Astrocyte (in vitro differentiated cells and primary cell): ENCODE measurements around the gene CCL15. TPM values are rescaled to one million over a fixed set of nuclear protein-coding genes. Genes with fewer than 3 reads are reported as not detected.

Source experiments
- DNase-seq: peaks from one replicate; pipeline ENCODE4 v3.0.0-alpha.2; 2010; ENCODE audit warnings: low read depth
- FAIRE-seq: peaks from 2 replicates; lab custom pipeline; 2011; peaks lifted over from hg19 to GRCh38; lab: Jason Lieb, UNC
- H2AFZ ChIP-seq: 2 replicates; pipeline ENCODE4 v1.6.0; 2012; ENCODE audit warnings: low read depth, low read length, inconsistent platforms
- H3K27ac ChIP-seq: 2 replicates; pipeline ENCODE4 v1.5.1; 2011; ENCODE audit warnings: low read depth, low read length, inconsistent platforms
- H3K27me3 ChIP-seq: 2 replicates; pipeline ENCODE4 v1.6.0; 2011; ENCODE audit warnings: low read length, inconsistent platforms; ENCODE audit not compliant: insufficient read depth
- H3K36me3 ChIP-seq: 2 replicates; pipeline ENCODE4 v1.5.1; 2011; ENCODE audit warnings: low read length, inconsistent platforms; ENCODE audit not compliant: insufficient read depth
- H3K4me1 ChIP-seq: 2 replicates; pipeline ENCODE4 v1.5.1; 2011; ENCODE audit warnings: low read length, inconsistent platforms; ENCODE audit not compliant: insufficient read depth
- H3K4me2 ChIP-seq: 2 replicates; pipeline ENCODE4 v1.6.0; 2012; ENCODE audit warnings: low read length, inconsistent platforms
- H3K4me3 ChIP-seq: 2 replicates; pipeline ENCODE4 v1.5.1; 2011; ENCODE audit warnings: low read depth, mild to moderate bottlenecking, low read length, inconsistent platforms; ENCODE audit not compliant: insufficient read depth
- H3K79me2 ChIP-seq: 2 replicates; pipeline ENCODE4 v1.6.0; 2012; ENCODE audit warnings: mild to moderate bottlenecking, low read length, inconsistent platforms; ENCODE audit not compliant: insufficient read depth
- H3K9ac ChIP-seq: 2 replicates; pipeline ENCODE4 v1.6.0; 2012; ENCODE audit warnings: mild to moderate bottlenecking, low read length, inconsistent platforms
- H3K9me3 ChIP-seq: 2 replicates; pipeline ENCODE4 v1.5.1; 2012; ENCODE audit warnings: low read depth, mild to moderate bottlenecking, low read length, inconsistent platforms; ENCODE audit not compliant: insufficient read depth
- H4K20me1 ChIP-seq: 2 replicates; pipeline ENCODE4 v1.6.0; 2012; ENCODE audit warnings: low read length, inconsistent platforms; ENCODE audit not compliant: insufficient read depth
- H3K27ac Mint-ChIP-seq: one replicate; pipeline ENCODE4 v1.8.0; 2021; ENCODE audit warnings: mild to moderate bottlenecking, mixed read lengths; ENCODE audit not compliant: unreplicated experiment
- H3K27me3 Mint-ChIP-seq: one replicate; pipeline ENCODE4 v1.8.0; 2021; ENCODE audit warnings: low read depth, mixed read lengths; ENCODE audit not compliant: unreplicated experiment
- H3K36me3 Mint-ChIP-seq: one replicate; pipeline ENCODE4 v1.8.0; 2021; ENCODE audit warnings: low read depth, mixed read lengths; ENCODE audit not compliant: unreplicated experiment
- H3K4me1 Mint-ChIP-seq: one replicate; pipeline ENCODE4 v1.8.0; 2021; ENCODE audit warnings: low read depth, mixed read lengths; ENCODE audit not compliant: unreplicated experiment
- H3K4me3 Mint-ChIP-seq: one replicate; pipeline ENCODE4 v1.8.0; 2021; ENCODE audit warnings: mild to moderate bottlenecking, moderate library complexity, mixed read lengths; ENCODE audit not compliant: unreplicated experiment
- H3K9me3 Mint-ChIP-seq: one replicate; pipeline ENCODE4 v1.8.0; 2021; ENCODE audit warnings: mild to moderate bottlenecking, mixed read lengths; ENCODE audit not compliant: unreplicated experiment
- EZH2 ChIP-seq: IDR thresholded peaks from 2 replicates; pipeline ENCODE4 v1.6.1; 2012; ENCODE audit warnings: mild to moderate bottlenecking, low read length, inconsistent platforms; ENCODE audit not compliant: insufficient read depth
- total RNA-seq: library from RNA; stranded (reverse); gene quantifications from 2 replicates; pipeline ENCODE4 v1.2.1, GENCODE V29; 2021
- TF ChIP-seq, protein P1 (sequence below): IDR thresholded peaks from 2 replicates; pipeline ENCODE4 v1.5.1; 2011; ENCODE audit warnings: low read depth, mild to moderate bottlenecking, inconsistent platforms, low read length, moderate library complexity; ENCODE audit not compliant: insufficient read depth

CCL15 gene
- total RNA-seq, 1 donor from 2014 or later = not detected

GRCh38 chr17:36004594-36005108, 3.3 kb upstream of the CCL15 start:
- H3K9me3 ChIP-seq = no peaks in the 10 kb centered on the region
- no peak overlapping the region for H3K27ac ChIP-seq
- no peaks in the 10 kb centered on the region for H3K36me3 Mint-ChIP-seq
- DNase-seq (no peak), FAIRE-seq (no peak)
- no peak overlapping the region for H3K4me3 Mint-ChIP-seq
- H3K4me3 ChIP-seq = no peak overlapping the region
- H4K20me1 ChIP-seq = no peaks in the 10 kb centered on the region
- H3K4me2 ChIP-seq = no peak overlapping the region
- H3K27me3 Mint-ChIP-seq = peaks cover 1% of the 10 kb centered on the region
- no peaks in the 10 kb centered on the region for H3K36me3 ChIP-seq
- H3K79me2 ChIP-seq = no peaks in the 10 kb centered on the region
- TF ChIP-seq, protein P1, sequence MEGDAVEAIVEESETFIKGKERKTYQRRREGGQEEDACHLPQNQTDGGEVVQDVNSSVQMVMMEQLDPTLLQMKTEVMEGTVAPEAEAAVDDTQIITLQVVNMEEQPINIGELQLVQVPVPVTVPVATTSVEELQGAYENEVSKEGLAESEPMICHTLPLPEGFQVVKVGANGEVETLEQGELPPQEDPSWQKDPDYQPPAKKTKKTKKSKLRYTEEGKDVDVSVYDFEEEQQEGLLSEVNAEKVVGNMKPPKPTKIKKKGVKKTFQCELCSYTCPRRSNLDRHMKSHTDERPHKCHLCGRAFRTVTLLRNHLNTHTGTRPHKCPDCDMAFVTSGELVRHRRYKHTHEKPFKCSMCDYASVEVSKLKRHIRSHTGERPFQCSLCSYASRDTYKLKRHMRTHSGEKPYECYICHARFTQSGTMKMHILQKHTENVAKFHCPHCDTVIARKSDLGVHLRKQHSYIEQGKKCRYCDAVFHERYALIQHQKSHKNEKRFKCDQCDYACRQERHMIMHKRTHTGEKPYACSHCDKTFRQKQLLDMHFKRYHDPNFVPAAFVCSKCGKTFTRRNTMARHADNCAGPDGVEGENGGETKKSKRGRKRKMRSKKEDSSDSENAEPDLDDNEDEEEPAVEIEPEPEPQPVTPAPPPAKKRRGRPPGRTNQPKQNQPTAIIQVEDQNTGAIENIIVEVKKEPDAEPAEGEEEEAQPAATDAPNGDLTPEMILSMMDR = no peak
- TF ChIP-seq EZH2 = no peak
- H3K4me1 ChIP-seq = no peaks in the 10 kb centered on the region
- peaks cover 5% of the 10 kb centered on the region for H3K9me3 Mint-ChIP-seq
- H3K4me1 Mint-ChIP-seq = no peaks in the 10 kb centered on the region
- no peak overlapping the region for H3K27ac Mint-ChIP-seq
- no peak overlapping the region for H3K9ac ChIP-seq
- H3K27me3 ChIP-seq = no peaks in the 10 kb centered on the region
- no peak overlapping the region for H2AFZ ChIP-seq

DNA sequence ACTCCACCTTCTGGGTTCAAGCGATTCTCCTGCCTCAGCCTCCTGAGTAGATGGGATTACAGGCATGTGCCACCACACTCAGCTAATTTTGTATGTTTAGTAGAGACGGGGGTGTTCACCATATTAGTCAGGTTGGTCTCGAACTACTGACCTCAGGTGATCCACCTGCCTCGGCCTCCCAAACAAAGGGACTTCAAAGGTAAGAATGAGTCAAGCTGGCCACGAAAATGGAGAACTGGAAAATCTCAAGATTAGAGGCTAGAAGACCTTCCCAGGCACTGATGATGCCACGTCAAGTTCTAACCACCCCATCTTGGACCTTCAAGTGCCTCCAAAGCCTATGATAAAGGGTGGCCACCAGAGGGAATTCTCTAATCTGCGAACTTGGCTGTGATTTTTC, 1.3 kb upstream of the CCL15 start:
- peaks cover 9% of the 10 kb centered on the region for H3K27me3 Mint-ChIP-seq
- Histone ChIP-seq H3K4me3 (no peak overlapping the region), H3K4me1 (no peaks in the 10 kb centered on the region), H3K9ac (no peak overlapping the region), H3K27ac (no peak overlapping the region), H3K79me2 (no peaks in the 10 kb centered on the region), H2AFZ (no peak overlapping the region), H3K4me2 (no peak overlapping the region), H3K9me3 (no peaks in the 10 kb centered on the region), H4K20me1 (no peaks in the 10 kb centered on the region), H3K27me3 (no peaks in the 10 kb centered on the region), H3K36me3 (no peaks in the 10 kb centered on the region)
- no peak for TF ChIP-seq EZH2
- TF ChIP-seq, protein P1 = no peak
- H3K4me1 Mint-ChIP-seq = no peaks in the 10 kb centered on the region
- H3K9me3 Mint-ChIP-seq = peaks cover 3% of the 10 kb centered on the region
- FAIRE-seq = no peak
- H3K4me3 Mint-ChIP-seq = no peak overlapping the region
- DNase-seq = no peak
- H3K36me3 Mint-ChIP-seq = no peaks in the 10 kb centered on the region
- H3K27ac Mint-ChIP-seq = no peak overlapping the region

DNA sequence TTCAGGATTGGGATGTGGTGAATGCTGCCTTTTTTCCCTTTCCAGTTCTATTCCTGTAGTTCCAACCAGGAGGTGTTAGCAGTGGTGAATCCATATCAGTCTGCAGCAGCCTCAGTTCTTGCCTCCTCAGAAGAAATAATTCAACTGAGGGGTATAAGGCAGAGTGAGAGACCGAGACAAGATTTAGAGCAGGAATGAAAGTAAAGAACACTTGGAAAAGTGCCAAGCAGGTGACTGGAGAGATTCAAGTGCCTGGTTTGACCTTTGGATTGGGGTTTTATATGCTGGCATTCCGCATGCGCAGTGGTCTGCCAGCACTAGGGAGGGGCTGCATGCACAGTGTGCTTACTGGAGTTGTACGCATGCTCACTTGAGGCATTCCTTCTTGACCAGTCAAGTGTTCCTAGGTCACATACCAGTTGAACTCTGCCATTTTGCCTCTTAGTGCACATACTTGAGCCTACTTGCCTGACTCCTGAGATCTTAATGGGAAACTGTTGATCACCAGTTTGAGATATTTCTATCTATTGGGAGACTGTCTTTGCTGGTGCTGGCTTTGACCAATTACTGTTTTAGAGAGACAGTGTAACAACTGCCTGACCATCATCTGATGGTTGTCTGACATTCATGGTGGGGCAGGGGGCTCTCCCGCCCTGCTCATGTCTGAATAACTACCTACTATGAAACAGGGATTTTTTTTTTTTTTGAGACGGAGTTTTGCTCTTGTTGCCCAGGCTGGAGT, 680 bp upstream of the CCL15 start:
- H3K9me3 Mint-ChIP-seq = peaks cover 3% of the 10 kb centered on the region
- no peaks in the 10 kb centered on the region for H3K27me3 ChIP-seq
- no peaks in the 10 kb centered on the region for H3K9me3 ChIP-seq
- peaks cover 9% of the 10 kb centered on the region for H3K27me3 Mint-ChIP-seq
- no peak for DNase-seq
- no peak overlapping the region for H3K9ac ChIP-seq
- H3K79me2 ChIP-seq = no peaks in the 10 kb centered on the region
- H3K36me3 Mint-ChIP-seq = no peaks in the 10 kb centered on the region
- H3K36me3 ChIP-seq = no peaks in the 10 kb centered on the region
- TF ChIP-seq EZH2 = no peak
- TF ChIP-seq, protein P1 = no peak
- no peaks in the 10 kb centered on the region for H4K20me1 ChIP-seq
- no peak overlapping the region for H3K27ac ChIP-seq
- no peak overlapping the region for H3K4me3 Mint-ChIP-seq
- FAIRE-seq = no peak
- H2AFZ ChIP-seq = no peak overlapping the region
- no peak overlapping the region for H3K4me3 ChIP-seq
- no peak overlapping the region for H3K27ac Mint-ChIP-seq
- H3K4me2 ChIP-seq = no peak overlapping the region
- H3K4me1 ChIP-seq = no peaks in the 10 kb centered on the region
- H3K4me1 Mint-ChIP-seq = no peaks in the 10 kb centered on the region
